CD4-positive, alpha-beta T cell treated with Interleukin-12 subunit alpha and Interleukin-12 subunit beta, for 1 hour (primary cell): Measurements from ENCODE around the gene ANKRD60.

ENCODE experiments used
- DNase-seq: peaks from one replicate; pipeline ENCODE4 v3.0.0-alpha.2; 2020

Gene ANKRD60

DNA sequence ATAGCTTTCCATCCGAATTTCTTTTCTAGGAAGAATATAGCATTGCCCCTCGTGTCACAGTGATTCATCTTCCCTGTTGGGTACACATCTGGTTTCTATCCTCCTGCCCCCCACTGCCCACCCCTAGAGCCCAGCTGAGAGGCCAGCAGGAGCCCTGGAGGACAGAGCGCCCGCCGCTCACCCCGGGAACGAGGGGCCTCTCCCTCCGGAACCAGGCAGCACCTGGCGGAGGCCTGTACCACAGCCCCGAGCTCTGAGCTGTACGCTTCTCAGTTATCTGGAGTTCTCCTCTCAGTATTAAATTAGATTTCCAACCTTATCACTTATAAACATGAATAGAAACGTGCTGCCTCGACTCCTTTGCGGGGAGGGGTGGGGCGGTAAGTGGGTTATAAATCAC is 6.0 kb downstream of the ANKRD60 start:
- DNase-seq = no peak

DNA sequence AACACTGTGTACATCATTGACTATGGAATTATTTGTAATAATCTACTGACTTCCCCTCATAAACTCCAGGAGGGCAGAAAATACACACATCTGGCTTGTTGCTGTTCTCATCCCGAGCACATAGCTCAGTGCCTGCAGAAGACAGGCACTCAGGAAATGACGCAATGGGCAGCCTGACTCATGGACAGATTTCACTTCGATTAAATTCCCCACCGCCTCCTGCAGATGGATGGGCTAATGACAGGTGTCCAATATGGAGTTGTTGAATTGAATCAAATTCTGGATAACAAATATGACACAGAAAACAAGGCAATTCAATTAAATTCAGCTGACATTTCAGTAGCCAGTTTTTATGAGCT is 9.1 kb downstream of the ANKRD60 start:
- no peak for DNase-seq

DNA sequence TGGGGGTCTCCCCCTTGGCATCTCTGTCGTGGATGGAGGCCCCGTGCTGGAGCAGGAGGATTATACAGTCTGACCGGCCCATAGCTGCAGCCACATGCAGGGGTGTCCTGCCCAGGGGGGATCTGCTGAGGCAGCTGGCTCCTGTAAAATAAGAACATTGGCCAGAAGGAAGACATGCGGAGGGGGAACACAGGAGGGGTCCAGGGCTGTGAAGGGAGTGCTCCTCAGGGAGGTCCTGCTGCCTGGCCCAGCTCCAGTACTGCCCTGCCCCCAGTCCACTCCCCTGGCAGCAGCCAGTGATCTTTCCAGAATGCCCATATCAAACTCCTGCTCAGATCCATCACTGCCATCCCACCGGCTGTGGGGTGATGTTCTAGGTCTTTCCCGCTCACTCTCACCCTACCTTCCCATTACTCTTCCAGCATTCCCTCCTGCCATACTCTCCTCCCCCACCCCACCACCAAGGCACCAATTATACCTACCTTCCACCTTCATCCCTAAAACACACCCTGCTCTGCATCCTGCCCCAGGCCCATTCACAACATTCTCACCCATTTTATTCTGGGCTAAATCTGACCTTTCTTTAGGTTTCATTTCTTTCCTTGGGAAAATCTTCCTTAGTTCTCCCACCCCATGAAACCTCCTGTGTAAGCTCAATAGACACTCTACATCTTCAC is 9.7 kb downstream of the ANKRD60 start:
- DNase-seq = no peak

DNA sequence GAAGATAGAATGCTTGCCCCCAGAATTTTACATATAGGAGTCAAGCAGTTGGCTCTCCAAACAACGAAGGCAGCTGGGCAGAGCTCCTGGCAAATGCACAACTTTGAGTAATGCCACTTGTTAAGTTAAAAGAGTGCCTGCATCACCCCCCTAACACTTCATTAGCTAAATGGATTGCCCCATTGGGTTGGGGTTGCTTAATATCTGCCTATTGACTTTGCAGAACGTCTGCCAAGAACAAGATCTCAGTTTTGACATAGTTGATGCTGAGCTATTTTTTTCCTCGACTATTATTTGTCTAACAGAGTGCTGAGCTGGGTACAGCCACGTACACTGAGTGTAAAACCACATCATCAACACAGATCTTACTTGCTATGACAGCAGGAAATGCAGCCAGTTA is 12.1 kb downstream of the ANKRD60 start:
- no peak for DNase-seq

DNA sequence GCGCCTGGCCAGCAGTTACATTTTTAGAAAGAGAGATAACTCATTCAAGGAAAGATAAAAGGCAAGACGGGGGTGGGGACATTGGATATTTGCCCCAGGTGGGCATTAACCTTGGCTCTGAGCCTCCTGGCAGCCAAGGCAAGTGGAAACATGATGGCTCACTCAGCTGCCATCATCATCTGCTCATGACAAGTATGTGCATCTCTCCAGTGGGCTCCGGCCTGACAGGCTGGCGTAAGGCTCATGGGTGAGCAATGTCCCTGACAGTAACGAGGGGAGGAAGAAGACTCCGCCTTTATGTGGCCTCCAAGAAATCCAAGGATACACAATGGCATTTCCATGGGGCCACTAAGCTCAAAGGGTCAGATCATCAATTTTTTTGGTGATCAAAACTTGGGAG is 13.3 kb downstream of the ANKRD60 start:
- DNase-seq = no peak

DNA sequence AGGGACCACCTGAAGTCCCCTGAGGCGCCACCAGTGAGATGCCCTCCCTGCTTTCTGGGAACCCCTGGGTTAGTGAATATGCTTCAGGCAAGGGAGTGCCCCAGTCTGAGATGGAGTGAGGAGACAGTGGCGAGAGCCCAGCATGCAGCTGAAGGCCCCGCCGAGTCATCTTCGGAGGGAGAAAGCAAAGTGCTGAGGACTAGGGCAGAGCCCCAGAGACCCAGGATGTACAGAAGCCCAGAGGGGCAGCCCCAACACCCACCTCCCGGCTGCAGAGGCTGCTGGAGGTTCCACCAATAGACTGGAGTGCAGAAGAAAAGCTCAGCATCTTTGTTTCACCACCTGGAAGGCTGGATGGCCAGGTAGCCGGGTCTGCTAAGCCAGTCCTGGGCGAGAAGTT is 14.1 kb downstream of the ANKRD60 start:
- no peak for DNase-seq

DNA sequence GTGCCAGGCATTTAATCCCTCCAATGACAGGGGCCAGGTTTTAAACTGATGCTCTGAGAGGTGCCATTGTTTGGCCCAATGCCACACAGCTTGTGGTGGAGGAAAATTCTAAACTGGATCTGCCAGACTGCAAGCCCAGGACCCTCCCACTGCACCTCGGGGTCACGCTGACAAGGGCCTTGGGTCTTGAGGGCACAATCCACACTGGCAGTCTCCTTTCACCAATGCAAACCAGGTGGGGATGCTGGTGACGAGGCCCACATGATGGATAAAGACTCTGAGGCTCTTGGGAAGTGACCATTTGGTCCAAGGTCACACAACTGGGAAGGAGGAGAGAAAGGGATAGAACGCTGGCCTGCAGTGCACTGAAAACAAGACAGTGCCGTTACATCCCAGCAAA is 14.7 kb downstream of the ANKRD60 start:
- no peak for DNase-seq

DNA sequence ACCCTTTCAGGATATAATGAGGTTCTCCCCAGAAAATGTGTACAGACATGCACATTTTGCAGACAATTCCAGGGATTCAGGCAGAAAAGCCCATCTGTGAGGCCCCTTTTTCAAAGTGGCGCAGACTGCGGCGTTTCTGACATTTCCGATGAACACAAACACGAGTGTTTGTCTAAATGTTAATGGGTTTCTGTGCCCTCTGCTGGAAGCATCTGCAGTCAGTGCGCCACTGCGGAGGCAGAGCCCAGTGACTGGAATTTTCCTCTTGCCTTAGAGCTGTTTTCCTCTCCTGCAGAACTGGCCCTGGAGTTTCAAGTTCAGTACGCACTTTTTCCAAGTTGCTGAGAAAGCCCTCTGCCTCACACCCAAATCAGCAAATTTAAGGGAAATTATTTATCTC is 15.3 kb downstream of the ANKRD60 start:
- DNase-seq = no peak

DNA sequence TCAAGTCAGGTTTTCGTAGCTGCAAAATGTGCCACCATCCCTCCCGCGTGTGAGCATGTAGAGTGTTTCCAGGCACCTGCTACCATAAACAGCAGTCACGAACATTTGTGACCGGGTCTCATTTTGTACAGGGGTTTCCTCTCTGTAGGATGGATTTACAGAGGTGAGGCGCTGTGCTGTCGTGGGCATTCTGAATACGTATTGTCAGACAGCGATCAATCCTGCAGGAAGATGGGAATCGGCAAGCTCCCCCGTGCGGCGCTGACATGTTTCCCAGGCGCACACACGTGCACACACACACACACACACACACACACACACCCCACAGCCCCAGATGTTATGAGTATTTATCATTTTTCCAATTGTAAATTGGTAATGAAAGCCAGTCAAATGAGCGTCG is 15.8 kb downstream of the ANKRD60 start:
- no peak for DNase-seq

DNA sequence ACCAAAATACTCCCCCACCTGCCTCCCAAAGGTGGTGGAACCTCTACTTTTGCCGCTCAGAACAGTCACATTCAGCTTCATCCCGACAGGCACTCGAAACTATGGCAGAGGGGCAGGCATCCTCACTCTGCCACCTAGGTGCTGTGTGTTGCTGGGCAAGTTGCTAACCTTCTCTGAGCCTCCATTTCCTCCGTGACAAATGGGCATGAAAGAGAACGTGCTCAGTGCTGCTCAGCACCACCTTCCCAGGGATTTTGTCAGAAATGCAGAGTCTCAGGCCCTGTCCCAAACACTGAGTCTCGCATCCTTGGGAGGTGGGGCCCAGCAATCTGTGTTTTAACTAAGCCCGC is 18.1 kb downstream of the ANKRD60 start:
- no peak for DNase-seq

DNA sequence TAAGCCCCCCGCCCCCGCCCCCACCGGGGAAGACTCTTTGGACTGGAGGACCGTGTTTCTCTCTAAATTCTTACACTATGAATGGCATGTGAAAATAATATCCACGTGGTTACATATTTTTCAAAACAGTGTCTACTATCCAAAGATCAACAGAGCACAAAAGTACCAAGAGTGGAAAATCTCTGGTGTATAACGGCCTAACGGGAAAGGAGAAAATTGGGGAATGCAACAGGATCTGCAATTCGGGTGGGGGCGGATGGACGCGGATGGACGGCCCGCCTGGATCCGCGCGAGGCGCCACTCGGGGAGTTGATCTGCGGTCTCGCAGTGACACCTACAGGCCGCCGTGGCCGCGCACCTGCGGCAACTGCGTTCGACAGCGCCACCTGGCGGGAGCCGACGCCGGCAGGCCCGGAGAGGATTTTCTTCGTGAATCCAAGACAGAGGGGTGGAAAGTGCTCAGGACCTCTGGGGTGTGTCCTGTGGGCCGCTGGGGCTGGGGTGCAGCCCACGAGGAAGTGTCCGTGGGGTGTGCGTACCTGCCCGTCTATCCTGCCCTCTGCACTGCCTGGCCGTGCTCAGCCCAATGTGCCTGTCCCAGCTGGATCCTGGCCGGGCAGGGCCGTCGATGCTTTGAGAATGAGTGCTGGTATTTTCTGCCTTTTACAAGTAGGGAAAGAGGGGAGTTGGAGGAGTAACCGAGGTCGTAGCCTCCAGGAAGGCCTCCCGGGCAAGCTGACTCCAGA is 18.6 kb downstream of the ANKRD60 start:
- DNase-seq = peak; percentile 86

DNA sequence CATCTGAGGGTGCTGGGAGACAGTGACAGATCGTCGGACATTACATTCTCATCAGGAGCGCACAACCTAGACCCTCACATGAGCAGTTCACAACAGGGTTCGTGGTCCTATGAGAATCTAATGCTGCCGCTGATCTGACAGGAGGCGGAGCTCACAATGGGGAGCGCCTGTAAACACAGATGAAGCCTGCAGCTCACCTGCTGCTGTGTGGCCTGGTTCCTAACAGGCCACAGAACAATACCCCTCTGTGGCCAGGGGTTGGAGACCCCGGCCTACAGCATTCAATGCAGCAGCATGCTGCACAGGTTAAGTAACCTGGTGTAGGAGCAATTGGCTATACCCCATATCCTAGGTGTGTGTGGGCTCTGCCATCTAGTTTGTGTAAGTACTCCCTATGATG is 19.5 kb downstream of the ANKRD60 start:
- DNase-seq = no peak

DNA sequence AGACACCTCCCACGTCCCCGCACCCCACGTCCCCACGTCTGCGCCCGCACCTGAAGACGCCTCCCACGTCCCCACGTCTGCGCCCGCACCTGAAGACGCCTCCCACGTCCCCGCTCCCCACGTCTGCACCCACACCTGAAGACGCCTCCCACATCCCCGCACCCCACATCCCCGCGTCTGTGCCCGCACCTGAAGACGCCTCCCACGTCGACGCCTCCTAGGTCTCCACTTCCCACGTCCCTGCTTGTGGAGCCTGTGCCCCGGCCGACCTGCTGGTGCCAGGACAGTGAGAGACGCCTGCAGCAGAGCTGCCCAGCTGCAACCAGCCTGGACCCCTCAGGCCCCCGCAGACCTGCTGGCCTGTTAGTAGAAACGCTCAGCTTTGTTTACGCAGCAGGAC is 22.6 kb downstream of the ANKRD60 start:
- DNase-seq = no peak

DNA sequence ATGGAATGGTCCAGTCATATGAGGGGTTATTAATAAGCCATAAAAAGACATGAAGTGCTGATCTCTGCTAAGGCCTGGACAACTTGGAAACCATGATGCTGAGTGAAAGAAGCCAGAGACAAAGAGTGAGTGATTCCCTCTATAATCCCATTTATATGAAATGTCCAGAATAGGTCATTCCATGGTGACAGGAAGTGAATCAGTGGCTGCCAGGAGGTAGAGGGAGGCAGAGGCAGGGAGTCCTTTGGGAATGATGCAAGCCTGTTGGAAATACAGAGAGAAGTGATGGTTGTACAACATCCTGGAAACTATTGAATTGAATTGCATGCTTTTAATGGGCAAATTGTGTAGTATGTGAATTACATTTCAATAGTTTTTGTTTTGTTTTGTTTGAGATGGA is 26.4 kb downstream of the ANKRD60 start:
- no peak for DNase-seq

DNA sequence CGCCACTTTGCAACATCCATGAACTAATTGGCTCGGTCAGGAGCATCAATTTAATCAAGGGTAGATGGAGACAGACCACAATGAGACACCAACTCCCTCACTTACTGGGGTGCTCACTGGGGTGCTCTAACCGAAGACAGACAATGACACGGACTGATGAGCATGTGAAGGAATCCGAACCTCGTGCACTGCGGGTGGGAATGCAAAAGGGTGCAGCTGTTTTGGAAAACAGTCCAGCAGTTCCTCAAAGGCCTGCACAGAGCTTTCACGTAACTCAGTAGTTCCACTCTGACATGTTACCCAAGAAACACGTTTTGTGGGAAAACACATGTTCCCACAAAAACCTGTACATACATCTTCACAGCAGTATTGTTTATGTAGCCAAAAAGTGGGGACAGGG is 26.8 kb downstream of the ANKRD60 start:
- no peak for DNase-seq

DNA sequence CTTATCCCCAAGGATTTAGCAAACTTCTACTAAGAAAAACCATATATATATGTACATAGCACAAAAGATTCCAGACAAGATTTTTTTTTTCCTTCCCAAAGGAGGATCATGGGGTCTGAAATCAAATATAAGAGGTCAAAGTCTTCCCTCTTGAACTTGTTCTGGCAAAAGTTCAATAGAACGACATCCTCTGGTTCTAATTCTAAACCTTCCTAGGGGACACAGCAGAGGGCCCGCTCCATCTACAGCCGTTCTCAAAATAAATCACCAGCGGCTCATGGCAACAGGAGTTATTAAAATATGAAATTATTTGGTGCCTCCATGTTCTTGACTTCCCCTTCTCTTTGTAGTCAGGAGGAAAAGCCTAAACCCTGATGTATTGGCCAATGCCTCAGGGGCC is 29.0 kb downstream of the ANKRD60 start:
- no peak for DNase-seq

DNA sequence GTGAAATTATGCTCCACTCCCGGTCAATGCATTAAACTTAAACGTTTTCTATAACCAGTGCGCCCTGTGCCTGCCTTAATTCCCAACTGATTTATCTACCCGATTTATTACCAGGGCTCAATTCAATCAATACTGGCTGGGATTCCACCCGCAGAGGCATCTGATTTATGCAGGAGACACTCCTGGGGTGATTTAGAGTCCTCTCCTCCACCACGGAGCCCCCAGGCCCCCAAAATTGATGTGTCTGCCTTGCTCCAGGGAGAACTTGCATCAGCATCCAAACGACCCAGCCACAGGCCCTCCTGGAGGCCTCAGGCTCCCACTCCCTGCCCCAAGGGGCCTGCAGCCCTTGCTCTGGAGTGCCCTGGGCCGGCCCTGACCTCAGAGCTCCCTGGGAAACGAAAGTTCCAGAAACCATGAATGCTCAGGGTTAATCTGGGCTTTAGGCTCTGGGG is 29.5 kb downstream of the ANKRD60 start:
- no peak for DNase-seq

DNA sequence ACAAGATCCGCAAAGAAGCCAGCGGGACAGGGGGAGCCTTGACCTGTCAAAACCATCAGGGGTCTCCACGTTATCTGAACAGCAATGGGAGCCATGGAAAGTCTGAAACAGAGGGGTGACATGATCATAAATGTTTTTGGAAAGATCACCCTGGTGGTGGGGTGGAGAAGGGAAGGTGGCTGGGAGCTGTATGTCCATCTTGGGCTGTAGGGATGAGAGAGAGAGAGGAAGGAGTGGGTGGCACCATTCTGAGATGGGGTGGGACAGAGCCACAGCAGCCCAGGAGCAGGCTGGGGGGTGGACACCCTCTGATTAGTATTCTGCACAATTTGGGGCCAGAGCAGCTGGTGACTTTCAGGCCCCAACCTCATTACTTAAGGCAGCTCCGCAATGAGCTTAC is 30.1 kb downstream of the ANKRD60 start:
- DNase-seq = no peak

DNA sequence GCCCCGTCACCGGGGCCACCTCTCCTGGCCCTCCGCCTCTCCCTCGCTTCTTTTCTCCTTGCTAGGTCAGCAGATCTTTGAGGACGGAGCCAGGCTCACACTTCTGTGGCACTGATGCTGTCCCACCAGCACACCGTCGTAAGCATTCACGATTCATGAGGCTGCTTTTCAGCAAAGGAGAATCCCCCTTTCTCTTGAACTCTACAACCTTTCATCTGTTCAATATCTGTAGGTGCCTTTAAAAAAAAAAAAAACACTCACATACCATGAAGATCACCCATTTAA is 31.3 kb downstream of the ANKRD60 start:
- no peak for DNase-seq

DNA sequence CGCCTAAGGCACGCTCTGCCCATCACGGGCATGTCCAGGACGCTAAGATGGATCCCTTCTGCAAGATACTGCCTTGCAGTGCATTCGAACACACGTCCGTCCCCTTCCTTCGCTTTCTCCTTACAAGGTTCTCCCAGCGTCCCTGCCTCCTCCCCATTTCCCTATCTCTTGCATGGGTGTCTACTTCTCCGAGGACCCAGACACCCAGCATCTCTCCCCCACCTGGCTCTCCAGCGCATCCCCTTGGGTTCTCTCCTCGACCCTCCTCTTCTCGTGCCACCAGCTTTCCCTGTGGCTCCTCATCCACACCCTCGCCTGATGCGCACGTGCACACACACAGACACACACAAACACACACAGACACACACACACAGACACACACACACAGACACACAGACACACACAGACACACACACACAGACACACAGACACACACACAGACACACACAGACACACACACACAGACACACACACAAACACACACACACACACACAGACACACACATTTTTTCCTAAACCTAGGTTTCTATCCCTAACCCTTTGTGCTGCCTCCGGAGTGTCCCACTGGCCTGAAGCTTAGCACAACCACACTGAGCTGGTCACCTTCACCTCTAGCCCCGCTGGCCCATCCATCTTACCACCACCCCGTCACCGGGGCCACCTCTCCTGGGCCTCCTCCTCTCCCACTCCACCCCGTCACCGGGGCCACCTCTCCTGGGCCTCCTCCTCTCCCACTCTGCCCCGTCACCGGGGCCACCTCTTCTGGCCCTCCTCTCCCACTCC is 31.9 kb downstream of the ANKRD60 start:
- DNase-seq = no peak

DNA sequence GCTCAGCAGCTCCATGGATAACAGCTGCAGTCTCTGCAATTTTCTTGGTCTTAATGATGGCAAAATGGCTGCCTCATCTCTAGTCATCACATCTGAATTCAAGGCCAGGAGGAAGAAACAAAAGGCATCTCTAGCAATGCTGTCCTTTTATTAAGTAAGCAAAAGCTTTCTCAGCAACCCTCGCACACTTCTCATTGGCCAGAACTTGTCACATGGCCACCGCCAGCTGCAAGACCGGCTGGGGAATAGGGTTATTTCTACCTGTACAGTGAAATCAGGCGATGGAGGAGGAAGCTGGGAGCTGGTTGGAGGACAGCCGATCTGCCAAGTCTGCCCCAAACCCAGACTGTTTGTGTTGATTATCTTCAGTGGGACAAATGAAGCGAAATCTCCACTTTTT is 33.4 kb downstream of the ANKRD60 start:
- DNase-seq = no peak

DNA sequence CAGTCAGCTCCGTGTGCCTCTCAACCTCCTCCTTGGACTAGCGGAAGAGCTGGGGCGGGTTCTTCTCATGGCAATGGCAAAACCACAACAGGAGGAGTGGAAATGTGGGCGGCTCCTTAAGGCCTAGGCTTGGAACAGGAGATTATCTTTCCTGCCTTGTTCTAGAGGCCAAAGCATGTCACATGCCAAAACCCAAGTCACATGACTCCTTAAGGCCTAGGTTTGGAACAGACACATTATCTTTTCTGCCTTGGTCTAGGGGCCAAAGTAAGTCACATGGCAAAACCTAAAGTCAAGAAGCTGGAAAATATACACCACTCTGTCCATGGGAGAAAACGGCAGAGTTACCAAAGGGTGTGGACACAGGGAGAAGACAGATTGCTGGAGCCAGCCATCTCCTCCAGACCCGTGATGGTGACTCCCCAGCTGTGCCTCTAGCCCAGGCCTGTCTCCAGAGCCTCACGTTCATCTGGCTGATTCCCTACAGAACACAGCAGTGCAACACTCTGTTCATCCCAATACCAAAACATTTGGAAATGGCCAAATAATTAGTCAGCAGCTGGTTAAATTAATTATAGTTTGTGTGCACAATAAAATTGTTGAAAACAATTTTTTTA is 34.2 kb downstream of the ANKRD60 start:
- DNase-seq = no peak

DNA sequence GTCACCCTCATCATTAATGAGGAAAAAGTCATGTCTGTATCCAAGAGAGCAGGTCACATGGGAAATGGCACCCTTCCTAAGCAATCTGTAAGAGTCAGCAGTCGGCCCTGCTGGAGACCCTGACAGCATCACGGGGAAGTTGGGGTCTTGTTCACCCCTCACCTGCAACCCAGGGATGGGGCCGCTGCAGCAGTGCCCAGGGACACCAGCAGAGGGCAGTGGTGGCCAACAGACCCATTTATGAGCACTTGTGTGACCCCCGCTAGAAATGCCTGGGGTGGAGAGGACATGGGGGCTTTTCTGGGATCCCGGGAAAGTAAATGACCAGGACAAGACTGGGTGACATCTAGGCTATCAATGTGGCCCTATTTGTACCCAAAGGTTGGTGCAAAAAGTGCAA is 35.9 kb downstream of the ANKRD60 start:
- DNase-seq = peak; percentile 28

DNA sequence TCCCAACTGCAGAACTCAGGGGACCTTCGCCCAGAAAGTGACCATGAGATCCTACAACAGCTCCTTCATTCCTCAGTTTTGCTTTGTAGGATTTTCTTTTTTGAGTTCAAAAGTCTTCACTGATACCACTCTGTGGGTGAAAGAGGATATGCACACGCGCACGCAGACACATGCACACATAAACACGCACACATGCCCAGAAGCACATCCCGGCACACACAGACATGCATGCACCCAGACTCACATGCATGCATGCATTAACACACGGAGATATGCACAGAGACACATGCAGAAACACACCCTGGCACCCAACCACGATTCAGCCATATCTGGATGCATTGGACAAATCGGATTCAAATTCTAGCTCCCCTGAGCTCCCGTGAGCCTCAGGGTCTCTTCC is 36.4 kb downstream of the ANKRD60 start:
- no peak for DNase-seq
